H9 (cell line): ENCODE measurements around the gene ENTR1. TPM values are rescaled to one million over a fixed set of nuclear protein-coding genes. Genes with fewer than 3 reads are reported as not detected.

Source experiments
- DNase-seq: peaks from one replicate; pipeline ENCODE4 v3.0.0-alpha.2; 2017
- H2AFZ ChIP-seq: one replicate; pipeline ENCODE4 v1.6.1; 2013; ENCODE audit warnings: mild to moderate bottlenecking, low read length, control low read depth, moderate library complexity
- H2AK5ac ChIP-seq: 2 replicates; pipeline ENCODE4 v1.6.1; 2013; ENCODE audit warnings: low read length, control low read depth, mixed read lengths; ENCODE audit not compliant: insufficient read length
- H2BK120ac ChIP-seq: one replicate; pipeline ENCODE4 v1.6.1; 2013; ENCODE audit warnings: low read depth, mild to moderate bottlenecking, low read length, control low read depth, inconsistent platforms; ENCODE audit not compliant: poor library complexity, severe bottlenecking
- H2BK12ac ChIP-seq: 2 replicates; pipeline ENCODE4 v1.6.1; 2013; ENCODE audit warnings: low read length, control low read depth, mixed read lengths, low read depth; ENCODE audit not compliant: insufficient read length
- H2BK15ac ChIP-seq: 2 replicates; pipeline ENCODE4 v1.6.1; 2013; ENCODE audit warnings: low read depth, low read length, control low read depth
- H2BK20ac ChIP-seq: one replicate; pipeline ENCODE4 v1.6.1; 2013; ENCODE audit warnings: low read depth, mild to moderate bottlenecking, low read length, control low read depth, inconsistent platforms; ENCODE audit not compliant: poor library complexity, severe bottlenecking
- H2BK5ac ChIP-seq: 2 replicates; pipeline ENCODE4 v1.6.1; 2013; ENCODE audit warnings: low read length, control low read depth, mixed read lengths; ENCODE audit not compliant: insufficient read length
- H3K14ac ChIP-seq: 2 replicates; pipeline ENCODE4 v1.6.1; 2013; ENCODE audit warnings: low read length, control low read depth; ENCODE audit not compliant: insufficient read depth
- H3K18ac ChIP-seq: 2 replicates; pipeline ENCODE4 v1.6.1; 2013; ENCODE audit warnings: low read depth, mild to moderate bottlenecking, mixed read lengths, low read length, control low read depth; ENCODE audit not compliant: insufficient read length
- H3K23ac ChIP-seq: 2 replicates; pipeline ENCODE4 v1.6.1; 2013; ENCODE audit warnings: low read length, control low read depth, mixed read lengths, low read depth; ENCODE audit not compliant: insufficient read length
- H3K23me2 ChIP-seq: 2 replicates; pipeline ENCODE4 v1.6.1; 2013; ENCODE audit warnings: low read depth, mild to moderate bottlenecking, mixed read lengths, low read length, control low read depth; ENCODE audit not compliant: insufficient read length, poor library complexity, severe bottlenecking
- H3K27ac ChIP-seq: 2 replicates; pipeline ENCODE4 v1.5.1; 2013; ENCODE audit warnings: low read length, control low read depth, mixed read lengths, low read depth; ENCODE audit not compliant: insufficient read length
- H3K27me3 ChIP-seq: 2 replicates; pipeline ENCODE4 v1.6.1; 2013; ENCODE audit warnings: low read length, control low read depth, inconsistent platforms; ENCODE audit not compliant: insufficient read depth
- H3K4ac ChIP-seq: 2 replicates; pipeline ENCODE4 v1.6.1; 2013; ENCODE audit warnings: low read depth, mild to moderate bottlenecking, control low read depth, inconsistent platforms, low read length, moderate library complexity
- H3K4me1 ChIP-seq: 2 replicates; pipeline ENCODE4 v1.6.1; 2013; ENCODE audit warnings: low read length, control low read depth, inconsistent platforms; ENCODE audit not compliant: insufficient read depth
- H3K4me2 ChIP-seq: 2 replicates; pipeline ENCODE4 v1.6.1; 2013; ENCODE audit warnings: low read length, control low read depth, mixed read lengths; ENCODE audit not compliant: insufficient read length, insufficient read depth
- H3K56ac ChIP-seq: 2 replicates; pipeline ENCODE4 v1.6.1; 2013; ENCODE audit warnings: low read depth, mild to moderate bottlenecking, mixed read lengths, low read length, control low read depth; ENCODE audit not compliant: insufficient read length
- H3K79me1 ChIP-seq: 2 replicates; pipeline ENCODE4 v1.6.1; 2013; ENCODE audit warnings: low read depth, mild to moderate bottlenecking, moderate library complexity, low read length, control low read depth, inconsistent platforms; ENCODE audit not compliant: insufficient read depth, poor library complexity, severe bottlenecking
- H3K79me2 ChIP-seq: 2 replicates; pipeline ENCODE4 v1.6.1; 2013; ENCODE audit warnings: low read length, control low read depth, inconsistent platforms; ENCODE audit not compliant: insufficient read depth
- H3K9ac ChIP-seq: 2 replicates; pipeline ENCODE4 v1.6.1; 2013; ENCODE audit warnings: low read length, control low read depth, mixed read lengths; ENCODE audit not compliant: insufficient read length; ENCODE audit errors: extremely low read depth
- H3K9me3 ChIP-seq: one replicate; pipeline ENCODE4 v1.6.1; 2013; ENCODE audit warnings: low read depth, low read length, inconsistent platforms; ENCODE audit not compliant: control insufficient read depth
- H3T11ph ChIP-seq: one replicate; pipeline ENCODE4 v1.6.1; 2013; ENCODE audit warnings: mild to moderate bottlenecking, low read length, control low read depth, inconsistent platforms
- H4K20me1 ChIP-seq: one replicate; pipeline ENCODE4 v1.6.1; 2013; ENCODE audit not compliant: control insufficient read depth, insufficient read length, insufficient read depth
- H4K5ac ChIP-seq: 2 replicates; pipeline ENCODE4 v1.6.1; 2013; ENCODE audit warnings: low read depth, mild to moderate bottlenecking, mixed read lengths, low read length, control low read depth; ENCODE audit not compliant: insufficient read length
- H4K8ac ChIP-seq: replicated peaks from 2 replicates; pipeline ENCODE4 v1.6.1; 2013; ENCODE audit warnings: low read length, control low read depth, mixed read lengths, low read depth; ENCODE audit not compliant: insufficient read length
- H4K91ac ChIP-seq: 2 replicates; pipeline ENCODE4 v1.6.1; 2013; ENCODE audit warnings: low read depth, mild to moderate bottlenecking, moderate library complexity, mixed read lengths, low read length, control low read depth; ENCODE audit not compliant: insufficient read length
- H3K27ac Mint-ChIP-seq, 3 experiments: 2 replicates in 2 of 3; 3 replicates in 1 of 3; pipeline ENCODE4 v1.8.0; 2020 to 2021; ENCODE audit warnings: mixed read lengths in 3 of 3, mild to moderate bottlenecking in 1 of 3, moderate library complexity in 1 of 3
- H3K27me3 Mint-ChIP-seq: 2 replicates; pipeline ENCODE4 v1.8.0; 2021; ENCODE audit warnings: low read depth, mild to moderate bottlenecking, moderate library complexity, mixed read lengths
- H3K36me3 Mint-ChIP-seq, 3 experiments: 2 replicates in 2 of 3; 3 replicates in 1 of 3; pipeline ENCODE4 v1.8.0; 2020 to 2021; ENCODE audit warnings: low read depth in 3 of 3, mixed read lengths in 3 of 3; ENCODE audit not compliant: insufficient read depth in 1 of 3
- H3K4me1 Mint-ChIP-seq, 2 experiments: 2 replicates each; pipeline ENCODE4 v1.8.0; 2020; ENCODE audit warnings: mixed read lengths in 2 of 2
- H3K4me3 Mint-ChIP-seq, 2 experiments: 2 replicates in 1 of 2; 3 replicates in 1 of 2; pipeline ENCODE4 v1.8.0; 2020 to 2021; ENCODE audit warnings: mild to moderate bottlenecking in 2 of 2, mixed read lengths in 2 of 2, moderate library complexity in 1 of 2
- H3K9me3 Mint-ChIP-seq, 2 experiments: 2 replicates in 1 of 2; 3 replicates in 1 of 2; pipeline ENCODE4 v1.8.0; 2020; ENCODE audit warnings: mild to moderate bottlenecking in 2 of 2, mixed read lengths in 2 of 2, moderate library complexity in 1 of 2
- WGBS: extraction: QIAGEN DNeasy Blood & Tissue Kit; methylation state at CpG from one replicate; pipeline ENCODE4 v1.1.7; 2013; ENCODE audit warnings: missing lambda C conversion rate, low lambda C conversion rate, mixed read lengths; ENCODE audit not compliant: insufficient read length; ENCODE audit errors: extremely low coverage; 5-methylcytosine and 5-hydroxymethylcytosine counted together
- total RNA-seq: library from RNA; stranded (reverse); gene quantifications from 2 replicates; pipeline ENCODE4 v1.2.1, GENCODE V29; 2021
- TF ChIP-seq, protein P1 (sequence below): fragments of 200-600 bp; sonication (generic); conservative IDR thresholded peaks from 3 replicates; pipeline ENCODE4 v1.8.0; 2021; ENCODE audit warnings: antibody characterized with exemption, mild to moderate bottlenecking

Gene ENTR1
- total RNA-seq, 1 experiment from 2014 or later, result 108 TPM

- H3K4ac ChIP-seq, result no peak overlapping the region
- H3K23me2 ChIP-seq, result no peaks in the 10 kb centered on the region
- H4K8ac ChIP-seq, result no peak overlapping the region
- H3K56ac ChIP-seq, result no peak overlapping the region
- H3K9me3 ChIP-seq, result no peaks in the 10 kb centered on the region
- TF ChIP-seq, protein P1, sequence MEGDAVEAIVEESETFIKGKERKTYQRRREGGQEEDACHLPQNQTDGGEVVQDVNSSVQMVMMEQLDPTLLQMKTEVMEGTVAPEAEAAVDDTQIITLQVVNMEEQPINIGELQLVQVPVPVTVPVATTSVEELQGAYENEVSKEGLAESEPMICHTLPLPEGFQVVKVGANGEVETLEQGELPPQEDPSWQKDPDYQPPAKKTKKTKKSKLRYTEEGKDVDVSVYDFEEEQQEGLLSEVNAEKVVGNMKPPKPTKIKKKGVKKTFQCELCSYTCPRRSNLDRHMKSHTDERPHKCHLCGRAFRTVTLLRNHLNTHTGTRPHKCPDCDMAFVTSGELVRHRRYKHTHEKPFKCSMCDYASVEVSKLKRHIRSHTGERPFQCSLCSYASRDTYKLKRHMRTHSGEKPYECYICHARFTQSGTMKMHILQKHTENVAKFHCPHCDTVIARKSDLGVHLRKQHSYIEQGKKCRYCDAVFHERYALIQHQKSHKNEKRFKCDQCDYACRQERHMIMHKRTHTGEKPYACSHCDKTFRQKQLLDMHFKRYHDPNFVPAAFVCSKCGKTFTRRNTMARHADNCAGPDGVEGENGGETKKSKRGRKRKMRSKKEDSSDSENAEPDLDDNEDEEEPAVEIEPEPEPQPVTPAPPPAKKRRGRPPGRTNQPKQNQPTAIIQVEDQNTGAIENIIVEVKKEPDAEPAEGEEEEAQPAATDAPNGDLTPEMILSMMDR, result no peak
- H2BK120ac ChIP-seq, result no peak overlapping the region
- peaks cover 0 to 21% (median 6%) of the 10 kb centered on the region in 3 experiments; a peak in 4 of 7 replicates for H3K36me3 Mint-ChIP-seq
- H3K14ac ChIP-seq, result no peak overlapping the region
- H2BK12ac ChIP-seq, result no peak overlapping the region
- H3K9me3 Mint-ChIP-seq, result no peaks in the 10 kb centered on the region
- H2AK5ac ChIP-seq, result no peak overlapping the region
- no peaks in the 10 kb centered on the region for H3K79me1 ChIP-seq
- H2AFZ ChIP-seq, result no peak overlapping the region
- no peaks in the 10 kb centered on the region for H3K27me3 ChIP-seq
- H3K4me3 Mint-ChIP-seq, result no peak overlapping the region
- H2BK15ac ChIP-seq, result no peak overlapping the region
- no peak overlapping the region for H2BK5ac ChIP-seq
- H3K27me3 Mint-ChIP-seq, result no peaks in the 10 kb centered on the region
- H3K4me1 Mint-ChIP-seq, result peaks cover 0 to 5% of the 10 kb centered on the region in 2 experiments; a peak in 1 of 4 replicates
- H4K20me1 ChIP-seq, result no peaks in the 10 kb centered on the region
- peak overlapping the region in 2 of 3 experiments; percentile 81 to 88; a peak in 2 of 7 replicates for H3K27ac Mint-ChIP-seq
- no peak overlapping the region for H4K5ac ChIP-seq
- H3T11ph ChIP-seq, result no peak overlapping the region
- no peak overlapping the region for H4K91ac ChIP-seq
- no peaks in the 10 kb centered on the region for H3K79me2 ChIP-seq
- no peak overlapping the region for H3K18ac ChIP-seq
- no peak overlapping the region for H3K27ac ChIP-seq
- H3K23ac ChIP-seq, result no peak overlapping the region
- no peak for DNase-seq
- H3K9ac ChIP-seq, result no peak overlapping the region
- H3K4me1 ChIP-seq, result no peaks in the 10 kb centered on the region
- no CpG with 5 or more reads among the region's 12 CpGs for WGBS
- H3K4me2 ChIP-seq, result no peak overlapping the region
- no peak overlapping the region for H2BK20ac ChIP-seq
Observed at GRCh38 chr9:136375096-136375495, 35.3 kb downstream of the ENTR1 start.
